Measurements from ENCODE around the gene WWOX. TPM values are rescaled to one million over a fixed set of nuclear protein-coding genes. Genes with fewer than 3 reads are reported as not detected.

WWOX gene
- total RNA-seq, 2 donors from 2014 or later: 33.8 to 82.5 TPM

DNA sequence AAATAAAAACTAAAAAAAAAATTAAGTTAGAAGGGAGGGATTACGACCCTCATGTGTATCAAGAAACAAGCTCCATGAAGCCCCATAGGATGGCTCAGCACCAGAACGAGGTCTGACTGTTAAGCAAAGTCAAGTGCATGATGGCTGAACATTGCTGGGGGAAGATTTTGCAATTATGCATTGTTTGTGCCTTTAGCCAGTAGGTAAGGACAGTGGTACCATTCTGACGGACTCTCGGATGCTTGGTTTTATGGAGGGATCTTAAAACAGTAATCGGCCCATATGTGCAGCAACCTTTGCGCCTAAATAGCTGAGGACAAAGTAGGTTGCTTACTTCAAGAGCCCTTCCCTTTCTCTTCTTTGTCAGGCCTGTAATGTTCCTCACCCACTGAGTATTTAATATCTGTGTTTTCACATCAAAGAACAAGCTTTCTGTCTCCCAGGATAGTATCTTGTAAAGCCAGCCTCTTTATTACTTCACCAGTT, 186.0 kb downstream of the WWOX start:
- Histone ChIP-seq H3K27ac (no peak overlapping the region), H3K27me3 (replicated peaks; ENCODE audit: insufficient read depth) (no peaks in the 10 kb centered on the region), H3K36me3 (no peaks in the 10 kb centered on the region), H3K4me1 (ENCODE audit: control insufficient read depth in 1 of 2, low read depth in 2 of 2) (peaks cover 0 to 15% of the 10 kb centered on the region in 2 donors), H3K4me3 (no peak overlapping the region), H3K9me3 (no peaks in the 10 kb centered on the region)
- ATAC-seq (ENCODE audit: insufficient number of reproducible peaks, low FRiP score, low read depth): no peak
- TF ChIP-seq, protein P1, sequence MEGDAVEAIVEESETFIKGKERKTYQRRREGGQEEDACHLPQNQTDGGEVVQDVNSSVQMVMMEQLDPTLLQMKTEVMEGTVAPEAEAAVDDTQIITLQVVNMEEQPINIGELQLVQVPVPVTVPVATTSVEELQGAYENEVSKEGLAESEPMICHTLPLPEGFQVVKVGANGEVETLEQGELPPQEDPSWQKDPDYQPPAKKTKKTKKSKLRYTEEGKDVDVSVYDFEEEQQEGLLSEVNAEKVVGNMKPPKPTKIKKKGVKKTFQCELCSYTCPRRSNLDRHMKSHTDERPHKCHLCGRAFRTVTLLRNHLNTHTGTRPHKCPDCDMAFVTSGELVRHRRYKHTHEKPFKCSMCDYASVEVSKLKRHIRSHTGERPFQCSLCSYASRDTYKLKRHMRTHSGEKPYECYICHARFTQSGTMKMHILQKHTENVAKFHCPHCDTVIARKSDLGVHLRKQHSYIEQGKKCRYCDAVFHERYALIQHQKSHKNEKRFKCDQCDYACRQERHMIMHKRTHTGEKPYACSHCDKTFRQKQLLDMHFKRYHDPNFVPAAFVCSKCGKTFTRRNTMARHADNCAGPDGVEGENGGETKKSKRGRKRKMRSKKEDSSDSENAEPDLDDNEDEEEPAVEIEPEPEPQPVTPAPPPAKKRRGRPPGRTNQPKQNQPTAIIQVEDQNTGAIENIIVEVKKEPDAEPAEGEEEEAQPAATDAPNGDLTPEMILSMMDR (IDR thresholded peaks at IDR 0.05): no peak
- no peak for DNase-seq (ENCODE audit: low spot score)

DNA sequence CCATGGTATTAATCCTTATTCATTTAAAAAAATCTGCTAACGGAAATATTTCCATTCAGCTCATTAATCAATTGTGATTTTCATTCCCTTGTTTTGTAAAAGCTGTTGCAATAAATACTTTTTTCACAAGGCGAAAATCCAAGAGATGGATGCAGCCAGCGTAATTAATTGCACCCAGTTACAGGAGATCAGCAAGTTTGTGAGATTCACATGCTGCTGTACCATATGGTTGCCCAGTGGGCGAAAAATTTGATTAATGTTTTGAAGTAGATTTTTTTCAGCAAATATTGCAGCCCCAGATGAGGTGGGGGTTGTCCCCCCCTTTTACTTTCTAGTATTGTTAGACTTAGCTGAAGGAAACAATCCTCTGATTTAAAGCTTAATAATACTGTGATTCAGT, 186.6 kb downstream of the WWOX start:
- Histone ChIP-seq H3K4me3 (no peak overlapping the region), H3K9me3 (no peaks in the 10 kb centered on the region), H3K4me1 (ENCODE audit: control insufficient read depth in 1 of 2, low read depth in 2 of 2) (peaks cover 0 to 15% of the 10 kb centered on the region in 2 donors), H3K36me3 (no peaks in the 10 kb centered on the region), H3K27ac (no peak overlapping the region), H3K27me3 (replicated peaks; ENCODE audit: insufficient read depth) (no peaks in the 10 kb centered on the region)
- ATAC-seq (ENCODE audit: insufficient number of reproducible peaks, low FRiP score, low read depth) (no peak), DNase-seq (ENCODE audit: low spot score) (no peak)
- TF ChIP-seq, protein P1 (IDR thresholded peaks at IDR 0.05): no peak

GRCh38 chr16:78288888-78289287, 189.4 kb downstream of the WWOX start:
- Histone ChIP-seq H3K4me3 (peak overlapping the region; percentile 1), H3K36me3 (no peaks in the 10 kb centered on the region), H3K27me3 (replicated peaks; ENCODE audit: insufficient read depth) (no peaks in the 10 kb centered on the region), H3K27ac (peak overlapping the region; percentile 4 to 31), H3K9me3 (no peaks in the 10 kb centered on the region), H3K4me1 (ENCODE audit: control insufficient read depth in 1 of 2, low read depth in 2 of 2) (peaks cover 0 to 26% of the 10 kb centered on the region in 2 donors)
- ATAC-seq (ENCODE audit: insufficient number of reproducible peaks, low FRiP score, low read depth) (no peak), DNase-seq (ENCODE audit: low spot score) (no peak)
- TF ChIP-seq, protein P1 (IDR thresholded peaks at IDR 0.05): no peak

DNA sequence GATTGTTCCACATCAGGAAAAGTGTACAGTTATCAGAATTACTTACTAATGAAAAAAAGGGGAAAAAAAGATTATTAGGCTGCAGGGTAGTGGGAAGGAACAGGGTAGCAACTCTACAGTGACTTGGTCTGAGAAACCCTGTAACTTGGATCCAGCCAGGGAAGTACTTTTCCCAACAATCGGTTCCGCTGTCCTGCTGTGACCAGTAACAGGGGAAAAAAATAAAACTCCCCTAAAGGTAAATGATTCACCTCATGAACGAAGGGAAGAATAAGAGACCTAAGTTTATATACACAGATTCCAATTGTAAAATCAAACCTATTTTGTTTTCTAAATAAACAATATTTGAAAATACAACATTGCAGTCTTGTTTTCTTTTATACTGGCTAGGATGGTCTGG, 189.9 kb downstream of the WWOX start:
- H3K27ac ChIP-seq: peak overlapping the region; percentile 4 to 31
- no peaks in the 10 kb centered on the region for H3K27me3 ChIP-seq (replicated peaks; ENCODE audit: insufficient read depth)
- H3K36me3 ChIP-seq: no peaks in the 10 kb centered on the region
- peaks cover 0 to 26% of the 10 kb centered on the region in 2 donors for H3K4me1 ChIP-seq (ENCODE audit: control insufficient read depth in 1 of 2, low read depth in 2 of 2)
- H3K4me3 ChIP-seq: peak overlapping the region; percentile 1
- DNase-seq (ENCODE audit: low spot score) (no peak), ATAC-seq (ENCODE audit: insufficient number of reproducible peaks, low FRiP score, low read depth) (no peak)
- TF ChIP-seq, protein P1 (IDR thresholded peaks at IDR 0.05): no peak
- no peaks in the 10 kb centered on the region for H3K9me3 ChIP-seq

GRCh38 chr16:78289844-78290277, 190.4 kb downstream of the WWOX start:
- H3K9me3 ChIP-seq: no peaks in the 10 kb centered on the region
- no peaks in the 10 kb centered on the region for H3K27me3 ChIP-seq (replicated peaks; ENCODE audit: insufficient read depth)
- H3K36me3 ChIP-seq: no peaks in the 10 kb centered on the region
- no peak overlapping the region for H3K4me3 ChIP-seq
- DNase-seq (ENCODE audit: low spot score): no peak
- H3K27ac ChIP-seq: no peak overlapping the region
- TF ChIP-seq, protein P1 (IDR thresholded peaks at IDR 0.05): no peak
- no peak for ATAC-seq (ENCODE audit: insufficient number of reproducible peaks, low FRiP score, low read depth)
- peaks cover 0 to 26% of the 10 kb centered on the region in 2 donors for H3K4me1 ChIP-seq (ENCODE audit: control insufficient read depth in 1 of 2, low read depth in 2 of 2)
